ENCODE measurements around the gene DARS1. TPM values are rescaled to one million over a fixed set of nuclear protein-coding genes. Genes with fewer than 3 reads are reported as not detected.
A peak's percentile ranks its signal among the peaks of the same experiment; 100 is the strongest.
"Not testable (repeated sequence)": the region's sequence is repeated elsewhere in the genome, so short reads cannot be mapped to it uniquely, and the experiment has no call there.

The DARS1 gene
- total RNA-seq, 2 experiments from 2014 or later: 139 to 148 TPM

DNA sequence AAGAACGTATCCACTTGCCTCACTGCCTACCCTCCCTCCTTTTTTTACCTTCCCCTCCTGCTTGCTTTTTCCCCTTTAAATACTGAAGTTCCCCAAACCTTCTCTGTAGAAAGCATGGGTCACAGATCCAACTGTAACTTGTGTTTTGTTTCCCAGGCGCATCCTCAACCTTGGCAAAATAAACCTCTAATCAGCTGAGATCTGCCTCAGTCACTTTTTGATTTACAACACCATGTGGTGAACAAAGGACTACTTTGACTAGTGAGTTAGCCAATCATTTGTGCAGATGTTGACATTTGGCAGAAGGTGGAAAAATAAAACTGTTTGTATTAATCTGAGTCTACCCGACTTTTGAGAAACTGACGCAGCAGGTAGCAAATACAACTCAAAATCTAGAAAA lies 85.9 kb downstream of the DARS1 start:
- ChIA-PET POLR2A (no interaction called here), CTCF (no interaction called here)
- Mint-ChIP-seq H3K9me3 (ENCODE audit: insufficient read depth) (no peaks in the 10 kb centered on the region), H3K27ac (no peak overlapping the region), H3K4me3 (no peak overlapping the region), H3K36me3 (ENCODE audit: low read depth) (peaks cover 36% of the 10 kb centered on the region), H3K4me1 (ENCODE audit: low read depth) (no peaks in the 10 kb centered on the region), H3K27me3 (ENCODE audit: low read depth) (no peaks in the 10 kb centered on the region)
- ATAC-seq (no peak), DNase-seq (no peak)

DNA sequence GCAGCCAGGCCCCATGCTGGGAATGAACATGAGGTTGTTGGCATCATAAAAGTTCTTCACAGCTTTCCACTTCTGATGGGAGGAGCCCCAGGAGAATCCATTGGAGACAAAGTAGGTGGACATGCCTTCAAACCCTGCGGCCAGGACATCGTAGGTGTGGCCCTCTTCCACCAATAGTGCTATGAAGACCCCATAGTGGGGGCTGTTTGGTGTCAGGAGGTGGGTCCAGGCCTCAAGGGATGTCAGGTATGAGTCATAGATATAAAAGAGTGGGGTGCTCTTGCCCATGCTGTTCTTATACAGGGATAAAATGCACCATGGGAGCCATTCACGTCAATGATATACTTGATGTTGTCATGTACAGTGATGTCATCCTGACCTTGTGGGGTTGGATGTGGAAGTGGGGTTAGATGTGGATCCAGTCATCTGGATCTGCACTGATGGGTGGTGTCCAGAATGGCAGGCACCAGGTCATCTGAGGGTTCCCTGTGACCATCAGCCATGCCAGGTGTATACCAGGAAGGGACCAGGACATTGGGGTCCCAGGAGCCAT lies 87.1 kb downstream of the DARS1 start:
- Mint-ChIP-seq H3K36me3 (ENCODE audit: low read depth) (peaks cover 30% of the 10 kb centered on the region), H3K4me3 (no peak overlapping the region), H3K4me1 (ENCODE audit: low read depth) (no peaks in the 10 kb centered on the region), H3K27ac (no peak overlapping the region), H3K27me3 (ENCODE audit: low read depth) (no peaks in the 10 kb centered on the region), H3K9me3 (ENCODE audit: insufficient read depth) (no peaks in the 10 kb centered on the region)
- no peak for ATAC-seq
- ChIA-PET POLR2A (no interaction called here), CTCF (no interaction called here)
- no peak for DNase-seq

DNA sequence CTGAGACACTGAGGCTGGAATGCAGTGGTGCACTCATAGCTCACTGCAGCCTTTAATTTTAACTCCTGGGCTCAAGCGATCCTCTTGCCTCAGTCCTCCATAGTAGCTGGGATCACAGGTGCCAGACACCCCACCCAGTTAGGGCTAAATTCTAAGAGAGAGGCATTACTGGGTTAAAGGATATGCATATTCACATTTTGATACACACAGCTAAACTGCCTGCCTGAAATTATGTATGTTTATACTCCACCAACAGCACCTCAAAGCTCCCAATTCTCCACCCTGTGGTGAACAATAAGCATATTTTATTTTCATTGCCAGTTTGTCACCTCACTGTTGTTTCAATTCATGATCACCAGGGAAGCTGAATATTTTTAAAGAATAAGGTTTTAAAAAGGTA lies 90.5 kb downstream of the DARS1 start:
- H3K9me3 Mint-ChIP-seq (ENCODE audit: insufficient read depth): no peaks in the 10 kb centered on the region
- H3K4me1 Mint-ChIP-seq (ENCODE audit: low read depth): peaks cover 3% of the 10 kb centered on the region
- H3K27me3 Mint-ChIP-seq (ENCODE audit: low read depth): no peaks in the 10 kb centered on the region
- no peak overlapping the region for H3K4me3 Mint-ChIP-seq
- H3K27ac Mint-ChIP-seq: no peak overlapping the region
- H3K36me3 Mint-ChIP-seq (ENCODE audit: low read depth): peaks cover 15% of the 10 kb centered on the region
- ChIA-PET POLR2A (interaction anchor here (1.7 kb wide), 1 partner anchor 19 kb away, joined by 4 read pairs; no protein-coding TSS in a partner anchor), CTCF (interaction anchor here (0.8 to 2.6 kb wide), 6 partner anchors 11 to 490 kb away, joined by 3 to 9 read pairs (median 4); partner anchors contain the start of gene MCM6)
- no peak for ATAC-seq
- no peak for DNase-seq

DNA sequence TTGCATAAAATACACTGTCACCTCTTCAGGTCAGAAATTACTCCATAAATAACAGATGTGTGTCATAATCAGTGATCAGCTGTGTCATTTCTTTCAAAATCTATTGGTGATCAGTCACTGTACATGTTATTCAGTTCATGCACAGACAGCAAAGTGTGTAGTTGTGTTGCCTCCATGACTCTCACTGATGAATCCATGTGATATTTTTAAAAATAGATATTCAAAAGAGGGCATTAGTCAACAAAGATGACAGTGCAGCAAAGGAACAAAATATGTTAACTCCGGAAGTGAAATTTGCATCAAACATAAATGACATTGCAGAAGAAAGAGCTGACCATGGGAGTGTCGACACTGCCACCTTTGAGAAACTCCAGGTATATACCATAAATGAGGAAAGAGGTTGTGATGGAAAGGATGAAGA lies 92.0 kb downstream of the DARS1 start:
- no peaks in the 10 kb centered on the region for H3K27me3 Mint-ChIP-seq (ENCODE audit: low read depth)
- H3K4me3 Mint-ChIP-seq: no peak overlapping the region
- no peak overlapping the region for H3K27ac Mint-ChIP-seq
- peaks cover 7% of the 10 kb centered on the region for H3K4me1 Mint-ChIP-seq (ENCODE audit: low read depth)
- no peaks in the 10 kb centered on the region for H3K9me3 Mint-ChIP-seq (ENCODE audit: insufficient read depth)
- DNase-seq: no peak
- H3K36me3 Mint-ChIP-seq (ENCODE audit: low read depth): peaks cover 9% of the 10 kb centered on the region
- POLR2A ChIA-PET: interaction anchor here (0.7 kb wide), 1 partner anchor 28 kb away, joined by 3 read pairs; no protein-coding TSS in a partner anchor
- no peak for ATAC-seq
- CTCF ChIA-PET: interaction anchor here (1.6 kb wide), 2 partner anchors 20 to 24 kb away, joined by 4 to 5 read pairs; no protein-coding TSS in a partner anchor

DNA sequence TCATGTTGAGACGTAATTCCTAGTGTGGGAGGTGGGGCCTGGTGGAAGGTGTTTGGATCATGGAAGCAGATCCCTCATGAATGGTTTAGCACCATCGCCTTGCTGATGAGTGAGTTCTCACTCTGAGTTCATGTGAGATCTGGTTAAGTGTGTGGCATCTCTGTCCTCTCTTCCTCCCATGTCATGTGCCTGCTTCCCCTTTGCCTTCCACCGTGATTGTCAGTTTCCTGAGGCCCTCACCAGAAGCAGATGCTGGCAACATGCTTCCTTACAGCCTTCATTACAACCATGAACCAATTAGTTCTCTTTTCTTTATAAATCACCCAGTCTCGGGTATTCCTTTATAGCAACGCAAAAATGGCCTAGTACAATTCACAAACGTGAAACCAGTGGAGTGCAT lies 94.6 kb downstream of the DARS1 start:
- Mint-ChIP-seq H3K27me3 (ENCODE audit: low read depth) (no peaks in the 10 kb centered on the region), H3K4me3 (no peak overlapping the region), H3K4me1 (ENCODE audit: low read depth) (peaks cover 17% of the 10 kb centered on the region), H3K9me3 (ENCODE audit: insufficient read depth) (peaks cover 6% of the 10 kb centered on the region), H3K27ac (no peak overlapping the region), H3K36me3 (ENCODE audit: low read depth) (peaks cover 12% of the 10 kb centered on the region)
- POLR2A ChIA-PET: no interaction called here
- no peak for ATAC-seq
- no peak for DNase-seq
- CTCF ChIA-PET: interaction anchor here (1.3 kb wide), 1 partner anchor 494 kb away, joined by 4 read pairs; no protein-coding TSS in a partner anchor

DNA sequence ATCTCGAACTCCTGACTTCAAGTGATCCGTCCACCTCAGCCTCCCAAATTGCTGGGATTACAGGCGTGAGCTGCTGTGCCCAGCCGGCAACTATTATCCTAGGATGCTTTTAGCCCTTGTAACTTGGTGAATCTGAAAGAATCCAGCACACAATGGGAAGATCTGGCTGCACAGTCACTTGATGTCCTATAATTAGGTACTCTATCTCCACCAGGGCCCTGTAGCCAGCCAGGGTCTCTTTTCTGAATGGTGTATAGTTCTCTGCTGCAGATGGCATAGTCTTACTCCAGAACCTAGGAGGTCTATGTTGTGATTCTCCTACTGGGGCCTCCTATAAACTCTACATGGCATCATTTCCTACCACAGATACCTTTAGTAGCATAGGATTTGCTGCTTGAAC lies 95.3 kb downstream of the DARS1 start:
- ChIA-PET POLR2A (no interaction called here), CTCF (interaction anchor here (1.8 kb wide), 1 partner anchor 494 kb away, joined by 7 read pairs; no protein-coding TSS in a partner anchor)
- no peak overlapping the region for H3K4me3 Mint-ChIP-seq
- peaks cover 12% of the 10 kb centered on the region for H3K36me3 Mint-ChIP-seq (ENCODE audit: low read depth)
- no peak for ATAC-seq
- peaks cover 6% of the 10 kb centered on the region for H3K9me3 Mint-ChIP-seq (ENCODE audit: insufficient read depth)
- DNase-seq: no peak
- H3K27me3 Mint-ChIP-seq (ENCODE audit: low read depth): peaks cover 4% of the 10 kb centered on the region
- H3K4me1 Mint-ChIP-seq (ENCODE audit: low read depth): peaks cover 17% of the 10 kb centered on the region
- H3K27ac Mint-ChIP-seq: no peak overlapping the region

DNA sequence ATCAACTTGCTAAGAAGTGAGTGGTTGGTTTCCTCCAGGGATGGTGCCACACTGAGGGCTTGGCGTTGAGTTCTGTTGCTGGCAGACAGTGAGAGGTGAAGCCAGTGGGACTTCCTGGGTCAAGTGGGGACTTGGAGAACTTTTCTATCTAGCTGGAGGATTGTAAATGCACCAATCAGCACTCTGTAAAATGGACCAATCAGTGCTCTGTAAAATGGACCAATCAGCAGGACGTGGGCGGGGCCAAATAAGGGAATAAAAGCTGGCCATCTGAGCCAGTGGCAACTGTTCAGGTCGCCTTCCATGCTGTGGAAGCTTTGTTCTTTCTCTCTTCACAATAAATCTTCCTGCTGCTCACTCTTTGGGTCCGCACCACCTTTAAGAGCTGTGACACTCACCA lies 96.8 kb downstream of the DARS1 start:
- CTCF ChIA-PET: interaction anchor here (1.8 kb wide), 1 partner anchor 495 kb away, joined by 7 read pairs; no protein-coding TSS in a partner anchor
- Mint-ChIP-seq H3K27ac (peak overlapping the region; percentile 32), H3K4me1 (ENCODE audit: low read depth) (peaks cover 17% of the 10 kb centered on the region), H3K36me3 (ENCODE audit: low read depth) (peaks cover 12% of the 10 kb centered on the region)
- DNase-seq; POLR2A ChIA-PET; H3K9me3 Mint-ChIP-seq (ENCODE audit: insufficient read depth); ATAC-seq; H3K4me3 Mint-ChIP-seq; H3K27me3 Mint-ChIP-seq (ENCODE audit: low read depth): not testable (repeated sequence)

DNA sequence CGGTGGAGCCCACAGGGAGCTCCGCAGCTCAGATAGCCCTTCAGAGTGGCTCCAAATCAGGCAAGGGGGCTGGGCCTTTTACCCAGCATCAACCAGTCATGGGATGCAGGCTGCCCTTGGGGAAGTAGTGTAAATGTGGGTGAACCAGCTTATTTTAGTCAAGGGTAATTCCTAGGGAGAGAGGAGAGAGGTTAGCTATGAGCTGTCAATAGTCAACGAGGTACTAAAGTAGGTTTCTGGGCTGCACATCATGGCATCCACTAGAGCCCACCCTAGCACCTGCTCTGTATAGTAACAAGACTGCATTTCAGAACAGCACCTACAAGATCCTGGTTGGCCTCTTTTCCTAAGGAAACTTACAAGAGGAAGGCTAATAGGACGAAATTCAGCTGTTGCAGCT lies 99.7 kb downstream of the DARS1 start:
- H3K4me3 Mint-ChIP-seq: no peak overlapping the region
- ATAC-seq: no peak

DNA sequence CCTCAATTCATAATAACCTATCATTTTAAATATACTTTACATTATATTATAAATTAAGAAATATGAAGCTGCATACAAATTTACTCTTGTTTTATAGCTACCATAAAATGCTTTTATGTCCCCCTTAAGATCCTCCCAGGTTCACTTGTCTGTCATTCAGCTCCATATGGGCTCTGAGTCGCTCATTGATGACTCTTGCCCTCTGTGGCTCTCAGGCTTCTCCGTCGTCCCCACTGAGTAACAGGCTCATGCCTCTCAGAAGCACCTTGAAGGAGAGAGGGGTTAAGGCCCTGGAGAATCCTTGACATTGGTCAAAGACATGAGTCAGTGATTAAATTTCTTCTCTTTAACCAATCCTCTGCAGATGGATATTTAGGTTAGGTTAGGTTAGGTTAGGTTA lies 103.0 kb downstream of the DARS1 start:
- ChIA-PET POLR2A (interaction anchor here (0.6 kb wide), 1 partner anchor 309 kb away, joined by 4 read pairs; no protein-coding TSS in a partner anchor), CTCF (interaction anchor here (1.2 to 2.8 kb wide), 3 partner anchors 32 to 893 kb away, joined by 3 to 6 read pairs (median 4); no protein-coding TSS in a partner anchor)
- ATAC-seq: no peak
- Mint-ChIP-seq H3K4me3 (no peak overlapping the region), H3K4me1 (ENCODE audit: low read depth) (peaks cover 5% of the 10 kb centered on the region), H3K27me3 (ENCODE audit: low read depth) (peaks cover 18% of the 10 kb centered on the region), H3K9me3 (ENCODE audit: insufficient read depth) (no peaks in the 10 kb centered on the region), H3K27ac (no peak overlapping the region), H3K36me3 (ENCODE audit: low read depth) (no peaks in the 10 kb centered on the region)
- no peak for DNase-seq

More for the DNA sequence above, 99.7 kb downstream of the DARS1 start:
- peaks cover 18% of the 10 kb centered on the region for H3K27me3 Mint-ChIP-seq (ENCODE audit: low read depth)
- CTCF ChIA-PET: interaction anchor here (0.7 to 3.1 kb wide), 2 partner anchors 18 to 28 kb away, joined by 3 to 11 read pairs; no protein-coding TSS in a partner anchor
- H3K4me1 Mint-ChIP-seq (ENCODE audit: low read depth): peaks cover 14% of the 10 kb centered on the region
- no peak overlapping the region for H3K27ac Mint-ChIP-seq
- POLR2A ChIA-PET: interaction anchor here (0.6 to 2.1 kb wide), 3 partner anchors 9 to 172 kb away, joined by 3 to 8 read pairs (median 3); partner anchors contain the start of gene MCM6
- DNase-seq: no peak
- peaks cover 12% of the 10 kb centered on the region for H3K36me3 Mint-ChIP-seq (ENCODE audit: low read depth)
- H3K9me3 Mint-ChIP-seq (ENCODE audit: insufficient read depth): peaks cover 6% of the 10 kb centered on the region

DNA sequence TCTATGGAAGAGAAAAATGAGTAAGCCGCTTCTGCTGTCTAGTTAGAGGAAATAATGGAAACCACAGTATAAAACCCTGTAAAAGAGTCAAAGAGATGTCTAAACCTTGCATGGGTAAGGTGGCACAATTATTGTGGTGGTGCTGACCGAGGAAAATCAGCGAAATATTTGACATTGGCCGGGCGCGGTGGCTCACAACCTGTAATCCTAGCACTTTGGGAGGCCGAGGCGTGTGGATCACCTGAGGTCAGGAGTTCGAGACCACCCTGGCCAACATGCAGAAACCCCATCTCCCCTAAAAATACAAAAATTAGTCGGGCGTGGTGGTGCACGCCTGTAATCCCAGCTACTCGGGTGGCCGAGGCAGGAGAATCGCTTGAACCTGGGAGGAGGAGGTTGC lies 108.7 kb downstream of the DARS1 start:
- H3K9me3 Mint-ChIP-seq (ENCODE audit: insufficient read depth); H3K27me3 Mint-ChIP-seq (ENCODE audit: low read depth); DNase-seq: not testable (repeated sequence)
- Mint-ChIP-seq H3K4me1 (ENCODE audit: low read depth) (peaks cover 42% of the 10 kb centered on the region), H3K4me3 (peak overlapping the region; percentile 80), H3K27ac (peak overlapping the region; percentile 93), H3K36me3 (ENCODE audit: low read depth) (peaks cover 38% of the 10 kb centered on the region)
- ATAC-seq: peak; percentile 10
- ChIA-PET CTCF (interaction anchor here (0.7 to 1.8 kb wide), 6 partner anchors 8 to 508 kb away, joined by 3 to 16 read pairs (median 4); no protein-coding TSS in a partner anchor), POLR2A (interaction anchor here (0.6 to 2.2 kb wide), 6 partner anchors 8 to 509 kb away, joined by 3 to 11 read pairs (median 3); no protein-coding TSS in a partner anchor)

DNA sequence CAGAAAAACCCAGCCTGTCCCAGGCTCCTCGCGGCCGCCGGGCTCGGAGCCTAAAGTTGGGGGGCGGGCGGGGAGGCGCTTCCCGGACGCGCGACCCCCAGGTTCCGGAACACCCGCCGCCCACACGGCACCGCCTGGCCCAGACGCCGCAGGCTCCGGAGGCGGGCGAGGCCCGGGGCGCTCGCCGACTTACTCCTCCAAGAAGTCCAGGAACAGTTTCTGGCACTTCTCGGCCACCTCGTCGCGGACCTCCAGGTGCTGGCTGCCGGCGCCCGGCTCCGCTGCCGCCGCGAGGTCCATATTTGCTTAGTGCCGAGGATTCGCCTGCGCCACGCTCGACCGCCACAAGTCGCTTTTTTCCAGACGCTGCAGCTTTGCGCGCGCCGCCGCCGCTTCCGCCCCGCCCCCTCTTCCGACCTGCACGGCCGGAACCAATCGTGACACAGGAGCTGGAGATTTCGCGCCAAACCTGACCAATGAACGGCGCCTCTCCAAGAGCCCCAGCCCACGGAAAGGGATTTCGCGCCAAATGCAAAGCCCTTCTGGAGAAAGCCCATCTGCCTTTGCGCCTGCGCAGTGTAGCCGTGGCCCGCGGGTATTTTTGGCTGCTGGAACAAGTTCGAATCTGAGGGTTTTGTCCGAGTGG lies 109.2 kb downstream of the DARS1 start, which contains the start of gene MCM6:
Gene MCM6 (minus strand): TSS at position 378 of the 646 bp plus-strand sequence. CDS start 78 bp downstream, at position 300.
- CTCF ChIA-PET: interaction anchor here (0.6 to 1.8 kb wide), 7 partner anchors 8 to 508 kb away, joined by 3 to 16 read pairs (median 3); no protein-coding TSS in a partner anchor
- ATAC-seq: peak; percentile 94
- H3K27ac Mint-ChIP-seq: peak within 1 kb of the TSS; percentile 97
- peak; percentile 100 for DNase-seq
- peak within 1 kb of the TSS; percentile 80 for H3K4me3 Mint-ChIP-seq
- POLR2A ChIA-PET: interaction anchor here (0.5 to 2.2 kb wide), 16 partner anchors 9 to 510 kb away, joined by 3 to 14 read pairs (median 4); no protein-coding TSS in a partner anchor
- H3K4me1 Mint-ChIP-seq (ENCODE audit: low read depth): peaks cover 47% of the 10 kb centered on the region
- peaks cover 43% of the 10 kb centered on the region for H3K36me3 Mint-ChIP-seq (ENCODE audit: low read depth)
- H3K27me3 Mint-ChIP-seq (ENCODE audit: low read depth): no peaks in the 10 kb centered on the region
- H3K9me3 Mint-ChIP-seq (ENCODE audit: insufficient read depth): no peaks in the 10 kb centered on the region
